C4-2B (cell line): ENCODE measurements around the gene TNPO3.

ENCODE experiments used
- CTCF ChIP-seq: fragments of 450-650 bp; conservative IDR thresholded peaks from 2 replicates; pipeline ENCODE4 v1.5.1; 2017; ENCODE audit warnings: mild to moderate bottlenecking
- ZFX ChIP-seq: fragments of 450-650 bp; IDR thresholded peaks from 2 replicates; pipeline ENCODE4 v1.6.1; 2017

- TF ChIP-seq CTCF = no peak
- no peak for TF ChIP-seq ZFX
Observed at GRCh38 chr7:128928882-128929788, 125.8 kb downstream of the TNPO3 start.
